GM04503 (cell line): ENCODE results near the gene TGFBR3L.
"Not testable (repeated sequence)": the region's sequence is repeated elsewhere in the genome, so short reads cannot be mapped to it uniquely, and the experiment has no call there.

Source experiments
- DNase-seq: peaks from one replicate; pipeline ENCODE4 v3.0.0-alpha.2; 2012; ENCODE audit warnings: low read depth

TGFBR3L gene

DNA sequence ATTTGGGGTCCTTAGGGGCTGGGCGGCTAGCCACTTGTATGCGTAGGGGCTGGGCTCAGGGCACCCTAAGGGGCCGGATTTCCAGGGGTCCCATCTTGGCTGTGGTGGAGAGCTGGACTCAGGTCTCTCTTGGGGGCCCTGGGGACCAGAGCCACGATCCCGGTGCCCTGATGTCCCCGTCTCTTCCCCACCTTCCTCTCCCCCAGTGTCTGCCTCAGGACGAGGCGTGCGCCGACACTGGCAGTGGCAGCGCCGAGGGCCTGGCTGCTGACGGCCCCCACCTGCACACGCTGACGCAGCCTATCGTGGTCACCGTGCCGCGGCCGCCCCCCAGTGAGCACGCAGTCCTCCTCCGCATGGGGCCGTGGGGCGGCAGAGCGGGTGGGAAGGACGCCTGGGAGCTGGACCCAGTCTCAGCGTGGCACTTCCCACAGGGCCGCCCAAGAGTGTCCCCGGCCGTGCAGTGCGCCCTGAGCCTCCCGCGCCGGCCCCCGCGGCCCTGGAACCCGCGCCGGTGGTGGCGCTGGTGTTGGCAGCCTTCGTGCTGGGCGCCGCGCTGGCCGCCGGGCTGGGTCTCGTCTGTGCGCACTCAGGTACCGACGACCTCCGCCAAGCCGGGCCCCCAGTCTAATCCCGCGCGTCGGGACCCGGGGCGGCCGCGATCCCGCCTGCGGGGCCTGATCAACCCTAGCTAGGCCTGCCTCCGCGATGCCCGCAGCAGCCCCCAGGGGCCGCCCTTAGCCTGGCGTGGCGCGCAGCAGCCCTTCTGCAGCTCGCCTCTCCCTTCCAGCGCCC, 2.8 kb downstream of the TGFBR3L start:
- DNase-seq = no peak

DNA sequence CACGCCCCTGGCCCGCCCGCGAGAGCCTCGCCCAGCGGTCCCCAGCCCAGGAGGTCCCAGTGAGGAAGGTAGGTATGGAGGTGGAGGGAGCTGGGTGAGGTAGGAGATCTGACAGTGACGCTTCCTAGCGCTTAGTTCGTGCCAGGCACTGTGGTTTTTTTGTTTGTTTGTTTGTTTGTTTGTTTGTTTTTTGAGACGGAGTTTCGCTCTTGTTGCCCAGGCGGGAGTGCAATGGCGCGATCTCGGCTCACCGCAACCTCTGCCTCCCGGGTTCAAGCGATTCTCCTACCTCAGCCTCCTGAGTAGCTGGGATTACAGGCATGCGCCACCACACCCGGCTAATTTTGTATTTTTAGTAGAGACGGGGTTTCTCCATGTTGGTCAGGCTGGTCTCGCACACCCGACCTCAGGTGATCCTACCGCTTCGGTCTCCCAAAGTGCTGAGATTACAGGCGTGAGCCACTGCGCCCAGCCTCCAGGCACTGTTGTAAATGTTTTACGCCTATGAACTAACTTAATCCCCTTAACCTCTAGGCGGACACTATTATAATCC, 3.5 kb downstream of the TGFBR3L start:
- DNase-seq = not testable (repeated sequence)

DNA sequence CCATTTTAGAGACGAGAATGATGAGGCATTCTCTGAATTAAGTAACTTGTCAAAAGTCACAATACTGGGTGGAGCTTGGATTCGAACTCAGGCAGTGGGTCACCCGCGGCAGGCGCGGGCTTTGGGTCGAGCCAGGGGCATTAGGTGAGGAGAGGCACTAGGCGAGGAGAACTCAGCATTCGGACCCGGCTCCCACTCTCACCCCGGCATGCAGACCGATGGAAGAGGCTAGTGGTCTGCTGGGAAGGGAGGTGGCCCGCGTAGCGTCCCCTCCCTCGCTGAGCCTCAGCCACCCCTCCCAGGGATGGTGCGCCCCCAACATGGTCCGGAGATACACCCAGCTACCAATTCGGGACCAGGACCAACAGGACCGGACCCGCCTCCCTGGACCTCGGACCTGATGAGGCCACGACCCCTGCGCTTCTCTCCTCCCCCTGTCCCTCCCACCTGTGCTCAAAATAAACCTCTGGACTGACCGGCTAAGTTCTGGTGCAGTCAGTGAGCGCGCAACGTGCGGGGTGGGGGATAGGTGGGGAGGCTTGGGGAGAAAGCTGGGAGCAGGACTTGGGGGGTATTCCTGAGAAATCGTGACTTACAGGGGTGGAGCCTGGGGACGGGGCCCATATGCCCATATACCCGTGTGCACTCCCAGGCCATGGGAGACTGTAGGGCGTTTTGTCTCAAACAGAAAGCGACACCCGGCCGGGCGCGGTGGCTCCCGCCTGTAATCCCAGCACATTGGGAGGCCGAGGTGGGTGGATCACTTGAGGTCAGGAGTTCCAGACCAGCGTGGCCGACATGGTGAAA, 4.2 kb downstream of the TGFBR3L start:
- DNase-seq = no peak

DNA sequence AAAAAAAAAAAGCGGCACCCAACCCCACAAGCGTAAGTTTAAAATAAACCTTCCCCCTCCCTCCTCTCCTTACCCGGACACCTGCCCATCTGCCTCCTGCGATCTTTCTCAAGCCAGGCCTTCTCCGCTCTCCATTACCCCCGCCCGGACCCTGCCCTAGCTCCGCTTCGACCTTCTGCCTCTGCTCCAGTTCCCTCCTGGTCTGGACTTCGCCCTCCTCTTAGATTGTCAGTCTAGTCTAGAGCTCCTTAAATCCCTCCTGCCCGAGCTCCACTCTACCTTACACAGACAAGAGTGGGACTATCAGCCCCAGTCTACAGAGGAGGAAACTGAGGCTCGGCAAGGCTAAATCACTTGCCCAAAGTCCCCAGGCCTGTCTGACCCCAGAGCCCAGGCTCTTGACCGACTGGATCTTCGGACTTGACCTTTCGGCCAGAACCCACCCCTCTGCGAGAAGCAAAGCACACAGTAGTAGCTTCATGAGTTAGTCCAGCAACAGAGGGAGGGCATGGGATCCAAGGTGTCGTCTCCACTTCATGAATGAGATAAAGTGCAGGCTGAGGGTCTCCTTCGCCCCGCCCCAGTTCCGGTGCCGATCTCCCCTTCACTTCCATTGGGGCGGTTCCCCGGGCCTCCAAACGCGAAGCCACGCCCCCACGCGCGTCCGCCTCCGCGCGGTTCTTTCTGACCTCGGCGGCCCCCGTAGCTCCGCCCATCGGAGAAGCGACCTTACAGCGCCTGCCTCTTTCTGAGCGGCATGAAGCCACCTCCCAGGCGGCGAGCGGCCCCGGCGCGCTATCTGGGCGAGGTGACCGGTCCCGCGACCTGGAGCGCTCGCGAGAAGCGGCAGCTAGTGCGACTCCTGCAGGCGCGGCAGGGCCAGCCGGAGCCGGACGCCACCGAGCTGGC, 5.2 kb downstream of the TGFBR3L start, which contains the start of gene SNAPC2:
Gene SNAPC2 (plus strand): TSS at position 729 of the 909 bp plus-strand sequence. CDS start 29 bp downstream, at position 758.
- DNase-seq = peak; percentile 51

DNA sequence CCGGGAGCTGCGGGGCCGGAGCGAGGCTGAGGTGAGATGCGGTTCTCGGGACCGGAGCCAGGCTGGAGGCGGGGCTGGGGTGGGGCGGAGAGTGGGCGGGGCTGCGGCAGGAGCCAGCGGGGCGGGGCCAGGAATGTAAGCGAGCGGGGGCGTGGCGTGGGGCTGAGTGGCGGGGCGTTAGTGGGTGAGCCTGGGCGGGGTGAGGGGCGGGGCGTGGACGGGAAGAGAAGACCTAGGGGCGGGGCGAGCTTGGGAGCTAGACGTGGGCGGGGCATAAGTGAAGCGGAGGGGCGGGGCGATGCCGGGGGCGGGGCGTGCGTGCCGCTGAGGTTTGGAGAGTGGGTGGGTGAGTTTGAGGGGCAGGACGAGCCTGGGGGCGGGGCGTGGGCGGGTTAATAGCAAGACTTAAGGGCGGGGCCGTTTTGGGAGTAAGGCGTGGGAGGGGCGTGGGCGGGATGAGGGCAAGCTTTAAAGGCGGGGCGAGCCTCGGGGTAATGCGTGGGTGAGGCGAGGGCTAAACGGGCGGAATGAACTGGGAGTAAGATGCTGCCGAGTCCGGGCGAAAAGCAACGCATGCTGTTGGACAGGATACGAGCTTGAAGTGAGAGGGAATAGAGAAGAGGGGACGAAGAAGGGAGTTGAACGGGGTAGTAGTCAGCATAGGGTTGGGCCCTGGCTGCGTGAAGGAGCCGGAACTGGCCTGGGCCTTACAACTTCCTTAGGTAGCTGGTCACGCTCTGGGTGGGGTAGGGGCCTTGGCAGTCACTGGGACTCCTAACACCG, 6.1 kb downstream of the TGFBR3L start:
- DNase-seq = peak; percentile 61

DNA sequence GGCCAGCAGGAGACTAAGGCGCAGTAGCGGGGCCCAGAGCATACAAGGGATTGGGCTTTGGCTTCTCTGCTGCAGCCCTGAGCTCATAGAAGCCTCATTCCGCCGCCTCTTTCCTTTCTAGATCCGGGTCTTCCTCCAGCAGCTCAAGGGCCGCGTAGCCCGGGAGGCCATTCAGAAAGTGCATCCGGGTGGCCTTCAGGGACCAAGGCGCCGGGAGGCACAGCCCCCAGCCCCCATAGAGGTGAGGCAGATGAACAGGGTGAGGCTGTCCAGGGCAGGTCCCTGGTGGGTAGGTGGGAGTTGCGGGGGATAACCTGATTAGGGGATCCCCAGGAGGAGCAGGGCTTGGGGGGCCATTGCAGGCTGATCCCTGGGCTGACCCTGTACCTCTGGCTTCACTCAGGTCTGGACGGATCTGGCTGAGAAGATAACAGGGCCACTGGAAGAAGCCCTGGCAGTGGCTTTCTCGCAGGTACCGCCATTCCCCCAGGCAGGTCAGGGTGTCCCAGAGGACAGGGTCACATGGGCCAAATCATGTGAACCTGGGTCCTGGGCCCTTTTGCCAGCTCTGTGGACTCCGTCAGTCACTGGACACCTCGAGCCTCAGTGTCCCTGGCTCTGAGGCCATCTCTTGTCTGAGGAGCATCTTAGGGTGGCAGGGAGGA, 6.8 kb downstream of the TGFBR3L start:
- no peak for DNase-seq

DNA sequence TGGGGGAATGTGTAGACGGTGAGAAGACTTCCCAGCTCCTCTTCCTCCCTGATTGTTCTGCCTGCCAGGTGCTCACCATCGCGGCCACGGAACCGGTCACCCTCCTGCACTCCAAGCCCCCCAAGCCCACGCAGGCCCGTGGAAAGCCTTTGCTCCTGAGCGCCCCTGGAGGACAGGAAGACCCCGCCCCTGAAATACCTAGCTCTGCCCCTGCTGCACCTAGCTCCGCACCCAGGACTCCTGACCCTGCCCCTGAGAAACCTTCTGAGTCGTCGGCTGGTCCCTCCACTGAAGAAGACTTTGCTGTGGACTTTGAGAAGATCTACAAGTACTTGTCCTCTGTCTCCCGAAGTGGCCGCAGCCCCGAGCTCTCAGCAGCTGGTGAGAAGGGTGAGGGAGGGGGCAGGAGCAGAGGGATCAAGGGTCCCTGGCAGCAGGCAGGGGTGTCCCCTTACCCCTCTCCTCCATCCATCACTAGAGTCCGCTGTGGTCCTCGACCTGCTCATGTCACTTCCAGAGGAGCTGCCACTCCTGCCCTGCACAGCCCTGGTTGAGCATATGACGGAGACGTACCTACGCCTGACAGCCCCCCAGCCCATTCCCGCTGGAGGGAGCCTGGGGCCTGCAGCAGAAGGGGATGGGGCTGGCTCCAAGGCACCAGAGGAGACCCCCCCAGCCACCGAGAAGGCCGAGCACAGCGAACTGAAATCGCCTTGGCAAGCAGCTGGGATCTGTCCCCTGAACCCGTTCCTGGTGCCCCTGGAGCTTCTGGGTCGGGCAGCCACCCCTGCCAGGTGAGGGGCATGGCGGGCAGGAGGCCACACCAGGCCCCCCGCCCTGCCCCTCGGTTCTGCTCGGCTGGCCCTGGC, 7.6 kb downstream of the TGFBR3L start:
- DNase-seq = no peak

DNA sequence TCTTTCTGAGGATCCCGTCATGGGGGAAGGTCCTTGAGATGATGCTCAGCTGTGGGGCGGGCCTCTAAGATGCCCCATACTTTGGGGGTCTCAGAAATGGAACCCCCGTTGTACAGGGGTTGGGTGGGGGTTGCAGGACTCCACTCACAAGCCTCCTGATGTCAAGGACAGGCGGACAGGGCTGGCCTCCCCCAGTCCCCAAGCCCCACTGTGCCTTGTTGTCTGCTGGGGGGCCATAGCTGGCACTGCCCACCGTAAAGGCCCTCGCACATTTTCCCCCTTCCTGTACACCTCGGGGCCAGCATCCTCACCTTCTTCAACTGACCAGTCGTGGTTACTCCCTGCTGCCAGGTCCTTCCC, 8.2 kb downstream of the TGFBR3L start:
- DNase-seq = no peak

DNA sequence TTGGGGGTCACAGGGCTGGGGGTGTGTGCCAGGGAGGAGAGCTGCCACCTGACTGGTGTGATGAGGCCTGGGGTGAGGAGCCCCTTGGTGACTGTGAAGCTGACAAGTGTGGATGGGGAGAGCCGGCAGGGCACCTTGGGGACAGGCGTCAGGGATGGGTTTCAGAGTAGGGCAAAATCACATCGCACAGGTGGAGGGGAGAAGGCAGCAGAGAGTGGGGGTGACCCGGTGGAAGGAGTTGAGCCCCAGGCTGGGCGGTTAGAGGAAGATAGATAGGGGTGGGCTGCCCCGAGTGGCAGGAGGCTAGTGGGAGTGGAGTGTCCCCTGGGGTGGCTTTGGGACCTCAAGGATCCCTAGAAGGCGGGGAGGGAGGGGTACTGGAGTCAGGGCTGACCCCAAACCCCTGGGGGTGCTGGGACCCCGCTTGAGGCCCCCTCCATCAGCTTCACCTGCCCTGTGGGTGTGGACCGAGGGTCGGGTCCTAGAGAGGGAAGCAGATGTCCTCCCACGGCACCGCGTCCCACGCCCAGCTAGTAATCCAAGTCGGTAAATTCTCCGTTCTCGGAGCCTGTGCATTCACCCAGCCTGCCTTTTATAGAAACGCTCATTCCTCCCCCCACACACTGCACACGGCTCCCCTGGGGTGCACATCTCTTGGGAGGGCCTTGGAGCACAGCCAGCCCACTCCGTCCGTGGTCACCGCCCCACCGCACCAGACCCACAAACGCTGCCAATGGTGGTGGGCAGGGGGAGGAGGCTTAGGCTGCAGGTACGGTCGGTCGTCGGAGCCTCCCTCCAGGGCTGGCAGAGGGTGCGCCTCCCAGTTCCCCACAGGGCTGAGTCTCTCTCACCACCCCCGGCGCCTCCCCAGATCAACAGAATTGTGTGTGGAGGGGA, 8.9 kb downstream of the TGFBR3L start:
- DNase-seq = no peak

DNA sequence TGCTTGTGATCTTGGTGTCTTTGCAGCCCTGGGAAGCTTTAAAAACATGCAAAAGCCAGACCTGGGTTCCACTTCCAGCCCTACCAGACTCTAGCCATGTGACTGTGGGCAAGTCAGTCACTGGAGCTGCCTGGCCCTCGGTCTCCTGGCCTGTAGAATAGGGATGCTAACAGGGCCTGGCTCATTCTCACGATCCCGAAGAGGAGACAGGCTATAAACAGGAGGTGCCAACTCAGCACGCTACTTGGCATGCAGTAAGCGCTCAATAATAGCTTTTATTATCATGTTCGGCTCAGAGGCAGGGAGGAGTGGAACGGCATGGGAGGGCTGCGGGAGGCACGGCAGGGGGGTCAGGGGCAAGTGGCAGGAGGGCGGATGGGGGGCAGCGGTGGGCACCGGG, 9.6 kb downstream of the TGFBR3L start:
- DNase-seq = no peak

DNA sequence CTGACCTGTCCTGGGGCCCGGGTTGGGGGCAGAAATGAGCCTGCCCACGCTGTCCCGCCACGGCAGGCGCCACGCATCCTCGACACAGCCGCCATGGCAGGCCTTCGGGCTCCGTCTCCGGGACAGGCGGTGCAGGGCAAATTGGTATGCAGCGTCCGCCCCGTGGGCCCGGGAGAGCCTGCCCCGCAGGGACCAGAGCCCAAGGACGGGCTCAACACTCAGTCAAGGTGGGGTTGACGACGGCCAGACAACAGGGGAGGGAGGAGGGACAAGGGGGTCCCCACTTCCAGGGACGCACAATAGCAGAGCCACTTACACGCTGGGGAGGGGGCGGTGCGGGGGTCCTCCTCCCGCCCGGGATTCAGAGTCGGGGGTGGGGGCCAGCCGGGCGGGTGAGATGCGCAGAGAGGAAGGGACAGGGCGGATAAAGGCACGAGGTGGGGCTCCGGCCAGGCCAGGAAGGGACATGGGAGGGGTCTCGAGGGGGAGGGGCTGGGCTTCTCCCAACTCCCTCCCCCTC, 10.1 kb downstream of the TGFBR3L start:
- DNase-seq = no peak

DNA sequence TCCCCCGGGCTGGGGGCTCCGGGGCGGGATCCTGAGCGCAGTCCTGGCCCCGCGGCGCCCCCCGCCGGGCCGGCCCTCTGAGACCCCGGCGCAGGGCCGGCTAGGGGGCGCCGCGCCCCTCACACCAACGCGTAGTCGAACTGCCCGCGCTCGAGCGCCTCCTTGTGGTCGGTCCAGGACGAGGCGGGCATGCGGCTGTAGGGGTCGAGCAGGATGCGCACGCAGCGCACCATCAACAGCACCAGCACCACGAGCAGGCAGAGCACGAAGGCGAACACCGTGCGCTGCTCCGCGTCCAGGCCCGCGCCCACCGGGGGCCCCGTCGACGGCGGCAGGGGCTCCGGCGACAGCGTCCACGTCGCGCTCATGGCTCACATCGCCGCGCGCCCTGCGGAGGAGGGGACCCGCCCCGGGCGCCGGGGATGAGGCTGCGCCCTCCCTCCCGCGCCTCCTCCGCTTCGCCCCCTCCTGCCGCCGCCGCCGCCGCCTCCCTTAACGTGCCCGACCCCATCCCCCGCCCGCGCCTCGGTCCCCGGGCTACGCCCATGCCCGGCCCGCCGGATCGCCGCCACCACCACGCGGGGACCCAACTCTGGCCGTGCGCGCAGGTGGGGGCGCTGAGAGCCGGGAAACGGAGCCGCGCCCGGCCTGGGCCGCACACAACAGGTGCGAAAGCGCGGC, 10.7 kb downstream of the TGFBR3L start:
- no peak for DNase-seq

DNA sequence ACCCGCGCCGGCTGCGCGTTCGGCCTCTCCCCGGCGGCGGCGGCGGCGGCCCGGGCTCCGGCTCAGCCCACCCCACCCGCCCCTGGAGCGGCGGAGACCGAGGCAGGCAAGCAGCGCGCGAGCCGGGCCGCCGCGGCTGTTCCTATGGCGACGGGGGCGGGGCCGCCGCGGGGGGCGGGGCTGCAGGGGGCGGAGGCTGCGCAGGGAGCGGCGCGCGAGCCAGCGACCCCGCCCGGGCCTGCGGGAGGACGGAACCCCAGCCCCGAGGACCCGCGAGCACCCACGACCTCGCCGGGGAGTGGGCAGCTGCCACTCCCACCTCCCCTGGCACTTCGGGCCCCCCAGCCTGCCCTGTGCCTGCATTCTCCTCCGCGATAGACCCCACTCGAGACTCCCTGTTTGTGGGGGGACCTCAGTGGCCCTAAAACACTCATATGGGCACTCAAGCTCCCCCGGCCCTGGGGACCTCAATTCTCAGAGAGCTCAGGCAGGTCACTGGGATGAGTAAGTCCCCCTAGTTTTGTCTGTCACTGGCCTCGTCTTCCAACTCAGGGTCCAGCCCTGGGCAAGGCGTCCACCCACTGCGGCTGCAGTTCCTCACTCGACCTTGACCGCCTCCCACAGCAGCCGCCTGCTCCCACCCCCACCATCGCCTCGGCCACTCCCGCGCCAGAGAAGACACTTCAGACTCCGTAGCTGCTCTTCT, 11.5 kb downstream of the TGFBR3L start, which contains the start of gene CTXN1:
Gene CTXN1 (minus strand): TSS at position 115 of the 706 bp plus-strand sequence. CDS start 597 bp downstream, outside the sequence.
- no peak for DNase-seq

DNA sequence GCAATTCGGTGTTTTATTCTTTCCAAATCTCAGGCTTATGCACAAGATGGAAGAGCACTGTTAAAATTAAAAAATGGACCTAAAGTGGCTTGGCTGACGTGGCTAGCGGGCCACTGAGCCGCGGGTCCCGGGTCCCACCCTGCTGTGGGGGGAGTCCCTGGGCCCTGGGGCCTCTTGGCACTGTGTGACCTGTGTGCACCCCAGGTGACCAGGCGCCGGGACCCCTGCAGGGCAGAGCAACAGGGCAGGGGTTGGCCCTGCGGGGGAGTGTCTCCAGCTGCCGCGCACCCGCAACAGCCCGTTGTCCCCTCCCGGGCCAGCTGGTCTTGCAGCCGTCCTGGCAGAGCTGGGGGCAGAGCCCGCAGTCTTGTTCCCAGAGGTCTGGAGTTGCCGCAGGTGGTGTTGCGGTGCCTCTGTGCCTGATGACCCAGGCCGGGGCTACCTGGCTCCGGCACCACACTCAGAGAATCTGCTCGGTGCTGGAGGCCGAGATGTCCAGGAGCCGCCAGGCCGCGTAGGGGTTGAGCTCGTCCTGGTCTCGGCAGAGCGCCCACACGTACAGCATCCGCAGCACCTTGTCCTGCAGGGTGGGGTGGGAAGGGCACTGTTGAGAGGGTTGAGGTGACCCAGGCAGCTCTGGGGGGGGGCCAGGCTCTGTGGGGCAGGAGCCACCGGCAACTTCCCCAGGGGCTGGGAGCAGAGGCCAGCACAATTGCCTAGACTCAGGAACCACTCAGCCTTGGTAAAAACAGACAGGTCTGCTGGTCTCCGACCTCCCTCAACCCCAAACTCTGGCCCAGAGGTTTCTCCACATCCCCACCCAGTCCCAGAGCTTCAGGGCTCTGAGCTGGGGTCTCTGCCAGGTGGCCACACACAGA, 12.3 kb downstream of the TGFBR3L start:
- no peak for DNase-seq

DNA sequence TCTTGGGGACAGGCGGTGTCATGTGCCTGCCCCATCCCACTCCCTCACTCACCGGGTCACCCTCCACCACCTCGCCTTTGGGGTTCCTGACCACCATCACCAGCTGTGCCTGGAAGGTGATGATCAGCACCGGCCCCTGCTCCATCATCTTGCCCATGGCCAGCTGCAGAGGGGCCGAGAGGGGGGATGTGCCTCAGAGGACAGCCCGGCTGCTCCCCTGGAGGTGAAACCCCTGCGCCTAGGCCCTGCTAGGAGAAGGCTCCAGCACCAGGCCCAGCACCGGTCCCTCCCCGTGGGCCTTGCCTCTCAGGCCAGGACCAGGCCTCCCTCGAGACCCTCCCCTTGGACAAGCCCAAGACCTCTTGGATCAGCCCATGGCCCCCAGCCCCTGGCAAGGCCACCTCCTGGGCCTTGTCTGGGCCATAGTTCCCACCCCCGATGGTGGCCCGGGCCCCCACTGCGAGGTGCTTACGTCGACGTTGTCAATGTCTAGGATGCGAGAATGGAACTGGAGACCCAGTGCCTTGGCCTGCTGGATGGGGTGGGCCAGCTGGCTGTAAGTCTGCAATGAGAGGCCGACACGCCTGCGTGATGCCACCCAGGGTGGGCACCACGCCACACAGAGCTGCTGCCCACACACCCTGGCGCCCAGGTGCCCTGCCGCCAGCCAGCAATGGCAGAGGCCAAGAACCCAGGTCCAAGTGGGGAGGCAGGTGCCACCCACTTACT, 13.1 kb downstream of the TGFBR3L start:
- DNase-seq = no peak
